Panc1 (cell line): ENCODE measurements around the gene C12orf56. TPM values are rescaled to one million over a fixed set of nuclear protein-coding genes. Genes with fewer than 3 reads are reported as not detected.
"Not testable (repeated sequence)": the region's sequence is repeated elsewhere in the genome, so short reads cannot be mapped to it uniquely, and the experiment has no call there.

Experiments used
- ATAC-seq: fragments of 200-7000 bp; cut with Tn5 transposase; 2 replicates; pipeline ENCODE4 v1.9.1; 2020; ENCODE audit warnings: mild to moderate bottlenecking, moderate library complexity
- BruUV-seq: library from RNA; stranded (reverse); fragments of 400-500 nt; replicated peaks from 2 replicates; lab custom pipeline; 2021; lab: Mats Ljungman, UMichigan
- CTCF ChIA-PET: fragments of 300-600 bp; sonication (Branson Sonifier 250); formaldehyde crosslinking; loops from one replicate; lab custom pipeline; 2022; ENCODE audit warnings: antibody characterized with exemption; lab: Charles Lee
- POLR2A ChIA-PET: fragments of 300-600 bp; sonication (Branson Sonifier 250); formaldehyde crosslinking; loops from one replicate; lab custom pipeline; 2022; ENCODE audit warnings: antibody characterized with exemption; lab: Charles Lee
- DNase-seq: peaks from one replicate; pipeline ENCODE4 v3.0.0-alpha.2; 2010; ENCODE audit warnings: low read depth, low spot score
- H3K27ac ChIP-seq: 2 replicates; pipeline ENCODE4 v1.5.1; 2011; ENCODE audit warnings: mild to moderate bottlenecking, low read length, inconsistent platforms
- H3K27me3 ChIP-seq: fragments of 200-500 bp; sonication (Bioruptor generic); 2 replicates; pipeline ENCODE4 v1.6.0; 2014; ENCODE audit warnings: low read length, inconsistent platforms; ENCODE audit not compliant: control insufficient read depth, insufficient read depth
- H3K36me3 ChIP-seq: fragments of 200-500 bp; sonication (Bioruptor generic); 2 replicates; pipeline ENCODE4 v1.5.1; 2014; ENCODE audit warnings: inconsistent platforms, mild to moderate bottlenecking, low read length, moderate library complexity; ENCODE audit not compliant: control insufficient read depth, insufficient read depth
- H3K4me1 ChIP-seq: 2 replicates; pipeline ENCODE4 v1.5.1; 2011; ENCODE audit warnings: inconsistent platforms, mild to moderate bottlenecking, low read length, moderate library complexity; ENCODE audit not compliant: control insufficient read depth, insufficient read depth
- H3K4me3 ChIP-seq, 2 experiments: 2 replicates each; pipeline ENCODE4 v1.5.1; 2011 to 2012; ENCODE audit warnings: low read depth in 2 of 2, low read length in 2 of 2, mild to moderate bottlenecking in 2 of 2, inconsistent platforms in 1 of 2, moderate library complexity in 1 of 2
- H3K9me3 ChIP-seq: fragments of 200-500 bp; sonication (Bioruptor generic); 2 replicates; pipeline ENCODE4 v1.5.1; 2014; ENCODE audit warnings: low read depth, mild to moderate bottlenecking, inconsistent platforms, low read length, moderate library complexity; ENCODE audit not compliant: control insufficient read depth, insufficient read depth
- POLR2AphosphoS5 ChIP-seq: IDR thresholded peaks from 2 replicates; pipeline ENCODE4 v1.6.1; 2012; ENCODE audit warnings: mild to moderate bottlenecking, low read depth, low read length, moderate library complexity
- SIN3A ChIP-seq: IDR thresholded peaks from 2 replicates; pipeline ENCODE4 v1.6.1; 2012; ENCODE audit warnings: low read depth, mild to moderate bottlenecking, low read length, moderate library complexity, borderline replicate concordance; ENCODE audit not compliant: insufficient read depth
- TCF7L2 ChIP-seq: IDR thresholded peaks from 2 replicates; pipeline ENCODE4 v1.6.1; 2011; ENCODE audit warnings: mild to moderate bottlenecking, low read depth, low read length, inconsistent platforms
- in situ Hi-C: cut with HindIII; loops from 2 replicates; pipeline ENCODE4 v1.10.0; 2016; ENCODE audit warnings: low sequenced_read_pairs, low pct_unique_long_range_greater_than_20kb
- intact Hi-C: fragments of 100-400 bp; cut with micrococcal nuclease; formaldehyde crosslinking; loops from one replicate; pipeline ENCODE4 v1.10.0; 2022; ENCODE audit not compliant: unreplicated experiment
- total RNA-seq: library from RNA; stranded (reverse); gene quantifications from one replicate; pipeline ENCODE4 v1.2.1, GENCODE V29; 2021; ENCODE audit not compliant: unreplicated experiment
- TF ChIP-seq, protein P1 (sequence below), 2 experiments: IDR thresholded peaks; 2 replicates each; pipeline ENCODE4 v1.6.1; 2011 to 2012; ENCODE audit warnings: low read depth in 2 of 2, control low read depth in 1 of 2, low read length in 1 of 2, mild to moderate bottlenecking in 1 of 2, moderate library complexity in 1 of 2; ENCODE audit not compliant: insufficient read depth in 1 of 2
- TF ChIP-seq, protein P2 (sequence below): fragments of 450-650 bp; IDR thresholded peaks from 2 replicates; pipeline ENCODE4 v1.5.1; 2017; ENCODE audit warnings: mild to moderate bottlenecking

The C12orf56 gene
- total RNA-seq, 1 experiment from 2014 or later: 2.8 TPM

DNA sequence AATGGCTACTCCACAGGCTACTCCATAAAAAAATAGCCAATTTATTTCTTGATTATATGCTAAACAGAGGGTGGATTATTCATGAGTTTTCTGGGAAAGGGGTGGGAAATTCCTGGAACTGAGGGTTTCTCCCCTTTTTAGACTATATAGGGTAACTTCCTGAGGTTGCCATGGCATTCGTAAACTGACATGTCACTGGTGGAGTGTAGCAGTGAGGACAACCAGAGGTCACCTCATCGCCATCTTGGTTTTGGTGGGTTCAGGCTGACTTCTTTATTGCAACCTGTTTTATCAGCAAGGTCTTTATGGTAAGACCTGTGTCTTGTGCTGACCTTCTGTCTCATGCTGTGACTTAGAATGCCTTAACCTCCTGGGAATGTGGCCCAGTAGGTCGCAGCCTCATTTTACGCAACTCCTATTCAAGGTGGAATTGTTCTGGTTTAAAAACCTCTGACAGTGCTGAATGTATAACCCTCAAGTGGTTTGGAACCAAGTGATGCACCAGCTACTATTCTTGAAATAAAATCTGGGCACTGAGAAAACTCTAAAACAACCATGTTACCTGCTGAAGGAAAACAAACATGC, 27.7 kb downstream of the C12orf56 start:
- ATAC-seq (no peak), DNase-seq (no peak)
- intact Hi-C loops (no loop called here), in situ Hi-C loops (no loop called here)
- ChIA-PET POLR2A (no interaction called here), CTCF (no interaction called here)
- Histone ChIP-seq H3K27me3 (no peaks in the 10 kb centered on the region), H3K4me1 (no peaks in the 10 kb centered on the region), H3K36me3 (no peaks in the 10 kb centered on the region), H3K27ac (no peak overlapping the region), H3K9me3 (no peaks in the 10 kb centered on the region), H3K4me3 (no peak overlapping the region)
- TF ChIP-seq, protein P1, sequence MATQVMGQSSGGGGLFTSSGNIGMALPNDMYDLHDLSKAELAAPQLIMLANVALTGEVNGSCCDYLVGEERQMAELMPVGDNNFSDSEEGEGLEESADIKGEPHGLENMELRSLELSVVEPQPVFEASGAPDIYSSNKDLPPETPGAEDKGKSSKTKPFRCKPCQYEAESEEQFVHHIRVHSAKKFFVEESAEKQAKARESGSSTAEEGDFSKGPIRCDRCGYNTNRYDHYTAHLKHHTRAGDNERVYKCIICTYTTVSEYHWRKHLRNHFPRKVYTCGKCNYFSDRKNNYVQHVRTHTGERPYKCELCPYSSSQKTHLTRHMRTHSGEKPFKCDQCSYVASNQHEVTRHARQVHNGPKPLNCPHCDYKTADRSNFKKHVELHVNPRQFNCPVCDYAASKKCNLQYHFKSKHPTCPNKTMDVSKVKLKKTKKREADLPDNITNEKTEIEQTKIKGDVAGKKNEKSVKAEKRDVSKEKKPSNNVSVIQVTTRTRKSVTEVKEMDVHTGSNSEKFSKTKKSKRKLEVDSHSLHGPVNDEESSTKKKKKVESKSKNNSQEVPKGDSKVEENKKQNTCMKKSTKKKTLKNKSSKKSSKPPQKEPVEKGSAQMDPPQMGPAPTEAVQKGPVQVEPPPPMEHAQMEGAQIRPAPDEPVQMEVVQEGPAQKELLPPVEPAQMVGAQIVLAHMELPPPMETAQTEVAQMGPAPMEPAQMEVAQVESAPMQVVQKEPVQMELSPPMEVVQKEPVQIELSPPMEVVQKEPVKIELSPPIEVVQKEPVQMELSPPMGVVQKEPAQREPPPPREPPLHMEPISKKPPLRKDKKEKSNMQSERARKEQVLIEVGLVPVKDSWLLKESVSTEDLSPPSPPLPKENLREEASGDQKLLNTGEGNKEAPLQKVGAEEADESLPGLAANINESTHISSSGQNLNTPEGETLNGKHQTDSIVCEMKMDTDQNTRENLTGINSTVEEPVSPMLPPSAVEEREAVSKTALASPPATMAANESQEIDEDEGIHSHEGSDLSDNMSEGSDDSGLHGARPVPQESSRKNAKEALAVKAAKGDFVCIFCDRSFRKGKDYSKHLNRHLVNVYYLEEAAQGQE (IDR thresholded peaks at IDR 0.05; ENCODE audit: insufficient read depth in 1 of 2, low read depth in 2 of 2, low read length in 1 of 2): no peak
- TF ChIP-seq SIN3A (no peak), TCF7L2 (no peak), POLR2AphosphoS5 (no peak)
- TF ChIP-seq, protein P2, sequence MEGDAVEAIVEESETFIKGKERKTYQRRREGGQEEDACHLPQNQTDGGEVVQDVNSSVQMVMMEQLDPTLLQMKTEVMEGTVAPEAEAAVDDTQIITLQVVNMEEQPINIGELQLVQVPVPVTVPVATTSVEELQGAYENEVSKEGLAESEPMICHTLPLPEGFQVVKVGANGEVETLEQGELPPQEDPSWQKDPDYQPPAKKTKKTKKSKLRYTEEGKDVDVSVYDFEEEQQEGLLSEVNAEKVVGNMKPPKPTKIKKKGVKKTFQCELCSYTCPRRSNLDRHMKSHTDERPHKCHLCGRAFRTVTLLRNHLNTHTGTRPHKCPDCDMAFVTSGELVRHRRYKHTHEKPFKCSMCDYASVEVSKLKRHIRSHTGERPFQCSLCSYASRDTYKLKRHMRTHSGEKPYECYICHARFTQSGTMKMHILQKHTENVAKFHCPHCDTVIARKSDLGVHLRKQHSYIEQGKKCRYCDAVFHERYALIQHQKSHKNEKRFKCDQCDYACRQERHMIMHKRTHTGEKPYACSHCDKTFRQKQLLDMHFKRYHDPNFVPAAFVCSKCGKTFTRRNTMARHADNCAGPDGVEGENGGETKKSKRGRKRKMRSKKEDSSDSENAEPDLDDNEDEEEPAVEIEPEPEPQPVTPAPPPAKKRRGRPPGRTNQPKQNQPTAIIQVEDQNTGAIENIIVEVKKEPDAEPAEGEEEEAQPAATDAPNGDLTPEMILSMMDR: no peak
- BruUV-seq: no TSS peak

DNA sequence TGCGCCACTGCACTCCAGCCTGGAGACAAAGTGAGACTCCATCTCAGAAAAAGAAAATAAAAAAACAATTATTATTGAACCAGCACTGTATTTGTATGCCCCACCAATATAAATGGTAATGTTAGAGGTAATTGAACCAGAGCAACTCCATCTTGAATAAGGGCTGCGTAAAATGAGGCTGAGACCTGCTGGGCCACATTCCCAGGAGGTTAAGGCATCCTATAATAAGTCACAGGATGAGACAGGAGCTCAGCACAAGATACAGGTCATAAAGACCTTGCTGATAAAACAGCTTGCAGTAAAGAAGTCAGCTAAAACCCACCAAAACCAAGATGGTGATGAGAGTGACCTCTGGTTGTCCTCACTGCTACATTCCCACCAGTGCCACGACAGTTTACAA, 29.4 kb downstream of the C12orf56 start:
- H3K4me1 ChIP-seq, H3K27ac ChIP-seq, in situ Hi-C loops, POLR2A ChIA-PET, intact Hi-C loops, H3K36me3 ChIP-seq, ATAC-seq, H3K27me3 ChIP-seq, BruUV-seq, H3K9me3 ChIP-seq, DNase-seq, H3K4me3 ChIP-seq, CTCF ChIA-PET: not testable (repeated sequence)

DNA sequence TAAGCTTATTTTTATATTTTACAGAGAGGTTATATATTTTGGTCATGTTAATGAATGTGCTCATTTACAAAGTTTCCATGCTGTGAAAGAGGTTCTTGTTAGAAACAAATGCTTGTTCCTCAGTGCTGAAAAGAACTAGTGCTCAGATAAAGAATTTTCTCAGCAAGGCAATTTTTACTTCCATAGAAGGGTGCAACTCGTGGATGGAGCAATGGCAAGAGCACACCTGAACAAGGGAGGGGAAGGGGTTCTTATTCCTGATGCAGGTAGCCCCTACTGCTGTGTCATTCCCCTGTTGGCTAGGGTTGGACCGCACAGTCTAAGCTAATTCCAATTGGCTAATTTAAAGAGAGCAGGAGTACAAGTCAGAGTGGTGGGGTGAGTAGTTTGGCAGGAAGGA, 34.3 kb downstream of the C12orf56 start:
- DNase-seq, CTCF ChIA-PET, H3K36me3 ChIP-seq, H3K27ac ChIP-seq, H3K27me3 ChIP-seq, H3K9me3 ChIP-seq, BruUV-seq, POLR2A ChIA-PET, intact Hi-C loops, in situ Hi-C loops, ATAC-seq, H3K4me3 ChIP-seq, H3K4me1 ChIP-seq: not testable (repeated sequence)
